ENCODE data around the gene IL9.

- TF ChIP-seq CTCF (IDR thresholded peaks at IDR 0.05) (no peak), POLR2A (IDR thresholded peaks at IDR 0.05) (no peak)
These were observed 15.4 kb downstream of the IL9 start for GRCh38 chr5:135880278-135880677.
